Measurements from ENCODE around the gene ZNF689. TPM values are rescaled to one million over a fixed set of nuclear protein-coding genes. Genes with fewer than 3 reads are reported as not detected.

ZNF689 gene
- total and polyA plus RNA-seq, 2 of the 4 experiments (the other 2 are of a cell fraction): 2.7 to 2.9 TPM

- Histone ChIP-seq H4K5ac (ENCODE audit: low read depth, low read length) (no peak overlapping the region), H3K56ac (ENCODE audit: extremely low read depth, insufficient read depth, low read length) (no peak overlapping the region), H3K23ac (ENCODE audit: low read depth, low read length) (no peak overlapping the region), H2BK20ac (ENCODE audit: low read depth, low read length) (no peak overlapping the region), H4K91ac (ENCODE audit: insufficient read depth, low read depth, low read length) (no peak overlapping the region), H3K4me1 (ENCODE audit: control insufficient read depth, insufficient read depth, low read length) (no peaks in the 10 kb centered on the region), H4K20me1 (ENCODE audit: insufficient read depth, low read length) (no peaks in the 10 kb centered on the region; the same call in 1 of the 2 replicates), H3K18ac (ENCODE audit: low read depth, low read length) (no peak overlapping the region), H3K4me2 (ENCODE audit: low read depth, low read length) (no peak overlapping the region), H2BK120ac (ENCODE audit: low read depth, low read length) (no peak overlapping the region), H3K4ac (ENCODE audit: low read depth, low read length) (no peak overlapping the region), H3K14ac (replicated peaks; ENCODE audit: low read depth, low read length) (no peak overlapping the region), H3K4me3 (ENCODE audit: insufficient read depth, low read depth, low read length) (no peak overlapping the region), H3K36me3 (ENCODE audit: control insufficient read depth, insufficient read depth, low read length) (peaks cover 23% of the 10 kb centered on the region), H3K27me3 (ENCODE audit: control insufficient read depth, insufficient read depth, low read length) (no peaks in the 10 kb centered on the region), H2AK9ac (replicated peaks; ENCODE audit: low read depth, low read length, poor library complexity) (peak overlapping the region; percentile 55), H3K9me3 (ENCODE audit: control insufficient read depth, insufficient read depth, low read length) (no peaks in the 10 kb centered on the region), H2AFZ (replicated peaks; ENCODE audit: low read length, poor library complexity) (no peak overlapping the region), H3K79me1 (ENCODE audit: low read depth in 1 of 2, low read length in 2 of 2) (peaks cover 16 to 43% of the 10 kb centered on the region in 2 experiments; a peak in 2 of 4 replicates), H2BK15ac (ENCODE audit: low read depth, low read length) (no peak overlapping the region), H3K9ac (ENCODE audit: low read depth, low read length) (no peak overlapping the region), H2BK5ac (ENCODE audit: low read depth, low read length, poor library complexity, severe bottlenecking) (no peak overlapping the region), H2AK5ac (ENCODE audit: low read depth, low read length) (no peak overlapping the region), H3K27ac (ENCODE audit: insufficient read depth, low read length) (no peak overlapping the region), H4K8ac (ENCODE audit: low read depth in 2 of 2, low read length in 2 of 2) (no peak overlapping the region), H3K9me1 (ENCODE audit: insufficient read depth, low read length) (peaks cover 4% of the 10 kb centered on the region; the same call in 1 of the 2 replicates)
- WGBS, 2 experiments (ENCODE audit: extremely low coverage in 2 of 2, insufficient read length in 1 of 2): 97% methylated on average over 59 of the region's 69 CpGs; no CpG with 5 or more reads in 1 of the 2 experiments
- in situ Hi-C loops (cut with MboI; ENCODE audit: low sequenced_read_pairs) (no loop called here), intact Hi-C loops (cut with micrococcal nuclease) (no loop called here), dilution Hi-C loops (cut with HindIII; ENCODE audit: low sequenced_read_pairs, unreplicated experiment) (no loop called here)
- TF ChIP-seq MAFK (IDR thresholded peaks at IDR 0.05; ENCODE audit: low read depth, low read length): no peak
- no peak for TF ChIP-seq POLR2A (IDR thresholded peaks at IDR 0.05; ENCODE audit: low read depth, low read length)
- no peak for TF ChIP-seq NFE2L2 (IDR thresholded peaks at IDR 0.05; ENCODE audit: low read depth, low read length)
- no peak for TF ChIP-seq RAD21 (IDR thresholded peaks at IDR 0.05; ENCODE audit: low read length)
- TF ChIP-seq CEBPB (IDR thresholded peaks at IDR 0.05; ENCODE audit: low read depth, low read length): no peak
- TF ChIP-seq RCOR1 (IDR thresholded peaks at IDR 0.05; ENCODE audit: insufficient replicate concordance, low read length): no peak
- TF ChIP-seq USF2 (IDR thresholded peaks at IDR 0.05; ENCODE audit: low read depth, low read length): no peak
- TF ChIP-seq ELK1 (IDR thresholded peaks at IDR 0.05; ENCODE audit: borderline replicate concordance, low read depth, low read length): no peak
- TF ChIP-seq RFX5 (IDR thresholded peaks at IDR 0.05; ENCODE audit: low read depth, low read length): no peak
- no peak for TF ChIP-seq MXI1 (IDR thresholded peaks at IDR 0.05; ENCODE audit: borderline replicate concordance, low read depth, low read length)
- TF ChIP-seq CHD1 (IDR thresholded peaks at IDR 0.05; ENCODE audit: low read depth, low read length): no peak
- TF ChIP-seq FOS (IDR thresholded peaks at IDR 0.05; ENCODE audit: low read depth, low read length): no peak
- no peak for TF ChIP-seq CTCF (conservative IDR thresholded peaks at IDR 0.05; ENCODE audit: low read depth, low read length)
- TF ChIP-seq MAZ (IDR thresholded peaks at IDR 0.05; ENCODE audit: borderline replicate concordance, low read depth, low read length): no peak
- no peak for TF ChIP-seq BHLHE40 (IDR thresholded peaks at IDR 0.05; ENCODE audit: low read depth, low read length)
- no TSS peak for BruUV-seq (replicated peaks)
- DNase-seq (no peak), ATAC-seq (ENCODE audit: low read depth) (no peak)
- POLR2A ChIA-PET (ENCODE audit: unreplicated experiment): no interaction called here
- CTCF ChIA-PET: no interaction called here
Measured at GRCh38 chr16:30555315-30556124, 54.7 kb downstream of the ZNF689 start.

Measured in IMR-90 (cell line).